GM21447 (cell line): ENCODE results near the gene PAM16.
A peak's percentile ranks its signal among the peaks of the same experiment; 100 is the strongest.

ENCODE experiments used
- ATAC-seq: cut with Tn5 transposase; IDR thresholded peaks from one replicate; pipeline ENCODE4 v1.9.1; 2021; ENCODE audit not compliant: unreplicated experiment

The PAM16 gene

GRCh38 chr16:4371357-4372000 is 20.4 kb upstream of the PAM16 start, which contains the start of gene VASN:
Gene VASN (plus strand): TSS chr16:4371848. CDS start chr16:4380878, 9,030 bp downstream.
- no peak for ATAC-seq

- ATAC-seq: no peak
Measured at GRCh38 chr16:4370570-4371356, 19.6 kb upstream of the PAM16 start.

- ATAC-seq: no peak
Measured at GRCh38 chr16:4370151-4370550, 19.0 kb upstream of the PAM16 start.

GRCh38 chr16:4369007-4369733 is 18.0 kb upstream of the PAM16 start:
- ATAC-seq: no peak

- no peak for ATAC-seq
Measured at GRCh38 chr16:4367393-4367856, 16.3 kb upstream of the PAM16 start.

- ATAC-seq: no peak
Measured at GRCh38 chr16:4366016-4366415, 14.9 kb upstream of the PAM16 start.

- ATAC-seq: no peak
Measured at GRCh38 chr16:4365615-4366014, 14.5 kb upstream of the PAM16 start.

GRCh38 chr16:4365014-4365406 is 13.9 kb upstream of the PAM16 start:
- ATAC-seq: peak; percentile 81

- no peak for ATAC-seq
Measured at GRCh38 chr16:4364196-4365013, 13.3 kb upstream of the PAM16 start.

GRCh38 chr16:4362476-4363135 is 11.5 kb upstream of the PAM16 start:
- ATAC-seq: no peak

GRCh38 chr16:4361944-4362311 is 10.8 kb upstream of the PAM16 start:
- no peak for ATAC-seq

- no peak for ATAC-seq
Measured at GRCh38 chr16:4361033-4361943, 10.2 kb upstream of the PAM16 start.

- ATAC-seq: no peak
Measured at GRCh38 chr16:4360538-4361021, 9.5 kb upstream of the PAM16 start.

GRCh38 chr16:4359914-4360313 is 8.8 kb upstream of the PAM16 start:
- no peak for ATAC-seq

GRCh38 chr16:4358831-4359561 is 7.9 kb upstream of the PAM16 start:
- ATAC-seq: no peak

GRCh38 chr16:4358236-4358635 is 7.1 kb upstream of the PAM16 start:
- ATAC-seq: no peak

- no peak for ATAC-seq
Measured at GRCh38 chr16:4356820-4357219, 5.7 kb upstream of the PAM16 start.
